Spleen (tissue), 11 donors: Measurements from ENCODE around the gene USP6. TPM values are rescaled to one million over a fixed set of nuclear protein-coding genes. Genes with fewer than 3 reads are reported as not detected.

Experiments used
- DNase-seq: peaks from one replicate; pipeline ENCODE4 v3.0.0-alpha.2; 2020
- H3K27ac ChIP-seq, 8 donors: fragments of 200-600 bp; sonication (generic) in 7 of 8; 1 replicate in 4 of 8; 2 replicates in 4 of 8; pipeline versions ENCODE4 v1.5.0 to v1.8.0; 2016 to 2021; ENCODE audit warnings: inconsistent platforms in 4 of 8, mild to moderate bottlenecking in 4 of 8, moderate library complexity in 1 of 8
- H3K27me3 ChIP-seq, 7 donors: fragments of 200-600 bp; sonication (generic) in 6 of 7; replicated peaks in 1 of 7; 1 replicate in 4 of 7; 2 replicates in 3 of 7; pipeline versions ENCODE4 v1.5.0 to v1.8.0; 2016 to 2021; ENCODE audit warnings: inconsistent platforms in 3 of 7, mild to moderate bottlenecking in 1 of 7
- H3K36me3 ChIP-seq, 6 donors: fragments of 200-600 bp; sonication (generic) in 5 of 6; 1 replicate in 4 of 6; 2 replicates in 2 of 6; pipeline versions ENCODE4 v1.5.0 to v1.8.0; 2016 to 2021; ENCODE audit warnings: inconsistent platforms in 2 of 6
- H3K4me1 ChIP-seq, 6 donors: fragments of 200-600 bp; sonication (generic) in 5 of 6; 1 replicate in 3 of 6; 2 replicates in 3 of 6; pipeline versions ENCODE4 v1.5.0 to v1.8.0; 2016 to 2021; ENCODE audit warnings: inconsistent platforms in 3 of 6
- H3K4me3 ChIP-seq, 8 donors: fragments of 200-600 bp; sonication (generic) in 7 of 8; 1 replicate in 4 of 8; 2 replicates in 4 of 8; pipeline versions ENCODE4 v1.5.0 to v1.8.0; 2016 to 2021; ENCODE audit warnings: inconsistent platforms in 4 of 8, mild to moderate bottlenecking in 4 of 8, moderate library complexity in 2 of 8
- H3K9me3 ChIP-seq, 8 donors: fragments of 200-600 bp; sonication (generic) in 7 of 8; 1 replicate in 4 of 8; 2 replicates in 4 of 8; pipeline versions ENCODE4 v1.5.0 to v1.8.0; 2016 to 2021; ENCODE audit warnings: inconsistent platforms in 4 of 8
- CTCF ChIP-seq, 11 experiments: fragments of 200-600 bp in 7 of 11; fragments of 450-650 bp in 4 of 11; sonication (generic) in 4 of 11; IDR thresholded peaks in 8 of 11; conservative IDR thresholded peaks in 3 of 11; 1 replicate in 7 of 11; 2 replicates in 4 of 11; pipeline versions ENCODE4 v1.4.0 to v1.8.0; 2016 to 2021; ENCODE audit warnings: antibody characterized with exemption in 11 of 11, inconsistent platforms in 4 of 11, mild to moderate bottlenecking in 1 of 11
- POLR2A ChIP-seq, 3 donors: fragments of 450-650 bp; IDR thresholded peaks; one replicate each; pipeline ENCODE4 v1.5.1; 2017; ENCODE audit warnings: antibody characterized with exemption in 3 of 3, mild to moderate bottlenecking in 1 of 3
- POLR2AphosphoS5 ChIP-seq, 3 donors: sonication (generic); formaldehyde crosslinking; IDR thresholded peaks; one replicate each; pipeline ENCODE4 v1.5.1; 2017; ENCODE audit warnings: antibody characterized with exemption in 3 of 3
- WGBS, 5 donors: extraction: QIAGEN DNeasy Blood & Tissue Kit in 3 of 5; methylation state at CpG; one replicate each; pipeline versions ENCODE4 v1.1.5 to v1.1.7; 2013 to 2018; 5-methylcytosine and 5-hydroxymethylcytosine counted together
- intact Hi-C: fragments of 100-400 bp; cut with DNase I; formaldehyde crosslinking; loops from one replicate; pipeline ENCODE4 v1.15.0; 2023; ENCODE audit warnings: low total_unique reads
- polyA plus RNA-seq, 3 donors: library from polyadenylated mRNA; stranded (reverse); fragments of 200-250 nt; gene quantifications; one replicate each; pipeline ENCODE4 v1.2.1, GENCODE V29; 2013
- total RNA-seq, 7 donors: library from RNA; depleted of rRNA in 3 of 7; stranded (reverse); fragments of >200 nt in 3 of 7; fragmentation: NEBNext Ultra II Directional in 4 of 7; extraction: Animal tissue kit (Norgen Biotek cat#: 25700) in 4 of 7; gene quantifications; one replicate each; pipeline versions ENCODE4 v1.1.0 to v1.2.1, GENCODE V29; 2016 to 2021
- donor health status: healthy with polysubstance abuse.
- donor health status: DM: no; HTN: no; CAD: no; lungs with moderate emphysema.
- donor health status: DM: no; HTN: no; CAD: no.
- donor health status: Bipolar disorder and iron deficiency.
- donor health status: healthy.
- donor health status: DM: no; HTN: no; CAD: no.
- donor health status: DM: yes; HTN: yes; CAD: no.

Gene USP6
- total and polyA plus RNA-seq, 10 donors, result 0.03 to 0.37 (median 0.13) TPM; not detected in 1

DNA sequence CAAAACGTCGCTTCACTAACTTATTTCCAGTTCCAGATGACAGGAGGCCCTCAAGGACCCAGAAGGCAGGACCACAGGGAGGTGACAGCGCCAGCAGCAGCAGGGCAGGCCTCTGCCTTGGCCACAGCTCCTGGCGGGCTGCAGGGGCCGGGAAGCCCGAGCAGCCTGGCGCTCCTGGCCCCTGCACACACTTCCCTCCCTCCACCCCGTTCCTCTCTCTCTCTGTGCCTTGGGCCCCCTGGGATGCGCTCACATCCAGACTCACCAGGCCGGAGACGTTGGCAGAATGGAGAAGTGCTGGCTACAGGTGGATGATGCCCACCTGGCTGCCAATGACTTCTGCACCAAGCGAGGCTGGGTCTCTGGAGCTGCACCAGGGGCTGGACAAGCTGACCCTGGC, 63.2 kb downstream of the USP6 start:
- Histone ChIP-seq H3K9me3 (peaks cover 53 to 100% (median 100%) of the 10 kb centered on the region in 8 donors), H3K4me1 (no peaks in the 10 kb centered on the region), H3K36me3 (peaks cover 2 to 55% (median 18%) of the 10 kb centered on the region in 6 donors), H3K27ac (no peak overlapping the region), H3K27me3 (no peaks in the 10 kb centered on the region), H3K4me3 (no peak overlapping the region)
- WGBS, 5 donors, result 95 to 99% (median 98%) methylated on average over 10 to 12 of the region's 12 CpGs
- DNase-seq, result no peak
- no peak for TF ChIP-seq CTCF (IDR thresholded peaks at IDR 0.05 in 8 of 11, conservative IDR thresholded peaks at IDR 0.05 in 3 of 11)
- no peak for TF ChIP-seq POLR2A (IDR thresholded peaks at IDR 0.05)
- peak in 2 of 3 donors; percentile 29 to 40 for TF ChIP-seq POLR2AphosphoS5 (IDR thresholded peaks at IDR 0.05)
- intact Hi-C loops, result no loop called here

DNA sequence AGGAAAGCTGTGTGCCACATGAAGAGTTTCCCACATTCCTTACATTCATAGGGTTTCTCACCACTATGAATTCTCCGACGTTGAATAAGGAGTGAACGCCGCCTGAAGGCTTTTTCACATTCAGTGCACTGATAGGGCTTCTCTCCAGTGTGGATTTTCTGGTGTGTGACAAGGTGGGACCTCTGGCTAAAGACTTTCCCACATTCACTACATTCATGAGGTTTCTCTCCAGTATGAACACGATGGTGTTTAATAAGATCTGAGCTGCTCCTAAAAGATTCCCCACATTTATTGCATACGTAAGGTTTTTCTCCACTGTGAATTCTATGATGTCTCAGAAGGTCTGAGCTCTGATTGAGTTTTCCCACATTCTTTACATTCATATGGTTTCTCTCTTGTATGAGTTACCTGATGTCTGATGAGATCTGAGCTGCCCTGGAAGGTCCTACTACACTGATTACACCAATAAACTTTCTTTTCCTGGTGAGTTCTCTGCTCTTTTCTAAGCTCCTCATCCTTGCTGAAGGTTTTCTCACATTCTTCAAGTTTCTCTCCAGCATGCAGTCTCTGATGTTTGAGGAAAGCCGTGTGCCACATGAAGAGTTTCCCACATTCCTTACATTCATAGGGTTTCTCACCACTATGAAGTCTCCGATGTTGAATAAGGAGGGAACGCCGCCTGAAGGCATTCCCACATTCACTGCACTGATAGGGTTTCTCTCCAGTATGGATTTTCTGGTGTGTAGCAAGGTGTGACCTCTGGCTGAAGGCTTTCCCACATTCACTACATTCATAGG, 65.9 kb downstream of the USP6 start:
- Histone ChIP-seq H3K9me3 (peaks cover 73 to 100% (median 100%) of the 10 kb centered on the region in 8 donors), H3K27me3 (no peaks in the 10 kb centered on the region), H3K4me1 (no peaks in the 10 kb centered on the region), H3K4me3 (no peak overlapping the region), H3K36me3 (peaks cover 0 to 59% (median 19%) of the 10 kb centered on the region in 6 donors), H3K27ac (no peak overlapping the region)
- intact Hi-C loops, result no loop called here
- no peak for TF ChIP-seq POLR2A (IDR thresholded peaks at IDR 0.05)
- TF ChIP-seq POLR2AphosphoS5 (IDR thresholded peaks at IDR 0.05), result no peak
- DNase-seq, result no peak
- WGBS, 5 donors, result 94 to 98% (median 97%) methylated on average over 10 of the region's 10 CpGs

- TF ChIP-seq CTCF (IDR thresholded peaks at IDR 0.05 in 8 of 11, conservative IDR thresholded peaks at IDR 0.05 in 3 of 11) (no peak), POLR2A (IDR thresholded peaks at IDR 0.05) (no peak), POLR2AphosphoS5 (IDR thresholded peaks at IDR 0.05) (no peak)
- no peak overlapping the region for H3K4me3 ChIP-seq
- intact Hi-C loops, result no loop called here
Observed at GRCh38 chr17:5182597-5183409, 67.0 kb downstream of the USP6 start.

GRCh38 chr17:5183410-5183793, 67.6 kb downstream of the USP6 start:
- no peak for DNase-seq

More at GRCh38 chr17:5182597-5183409, 67.0 kb downstream of the USP6 start:
- Histone ChIP-seq H3K27ac (no peak overlapping the region), H3K4me1 (no peaks in the 10 kb centered on the region), H3K27me3 (no peaks in the 10 kb centered on the region), H3K36me3 (peaks cover 2 to 59% (median 27%) of the 10 kb centered on the region in 6 donors), H3K9me3 (peaks cover 67 to 100% (median 100%) of the 10 kb centered on the region in 8 donors)
- 86 to 99% (median 98%) methylated on average over 6 of the region's 6 CpGs for WGBS, 5 donors
- DNase-seq, result no peak

More at GRCh38 chr17:5183410-5183793, 67.6 kb downstream of the USP6 start:
- H3K4me3 ChIP-seq, result no peak overlapping the region
- TF ChIP-seq CTCF (IDR thresholded peaks at IDR 0.05 in 8 of 11, conservative IDR thresholded peaks at IDR 0.05 in 3 of 11) (no peak), POLR2AphosphoS5 (IDR thresholded peaks at IDR 0.05) (no peak), POLR2A (IDR thresholded peaks at IDR 0.05) (no peak)
- no peaks in the 10 kb centered on the region for H3K27me3 ChIP-seq
- peaks cover 68 to 100% (median 100%) of the 10 kb centered on the region in 8 donors for H3K9me3 ChIP-seq
- intact Hi-C loops, result no loop called here
- H3K27ac ChIP-seq, result no peak overlapping the region
- peaks cover 2 to 63% (median 28%) of the 10 kb centered on the region in 6 donors for H3K36me3 ChIP-seq
- H3K4me1 ChIP-seq, result no peaks in the 10 kb centered on the region
